Astrocyte of the hippocampus (primary cell): ENCODE results near the gene RBKS.

Experiments
- DNase-seq: peaks from one replicate; pipeline ENCODE4 v3.0.0; 2011; ENCODE audit warnings: low read depth, low spot score

The RBKS gene

GRCh38 chr2:27799646-27800010 is 90.6 kb downstream of the RBKS start:
- no peak for DNase-seq

GRCh38 chr2:27798948-27799645 is 91.1 kb downstream of the RBKS start:
- peak; percentile 99 for DNase-seq

GRCh38 chr2:27798486-27798885 is 91.7 kb downstream of the RBKS start:
- DNase-seq, result no peak

GRCh38 chr2:27797841-27798240 is 92.3 kb downstream of the RBKS start:
- DNase-seq, result no peak

- DNase-seq, result no peak
These were observed 93.1 kb downstream of the RBKS start for GRCh38 chr2:27796791-27797765.

GRCh38 chr2:27795868-27796277 is 94.3 kb downstream of the RBKS start:
- DNase-seq, result no peak

- no peak for DNase-seq
These were observed 94.9 kb downstream of the RBKS start for GRCh38 chr2:27795093-27795834.

GRCh38 chr2:27792759-27793158 is 97.4 kb downstream of the RBKS start:
- no peak for DNase-seq

- DNase-seq, result no peak
These were observed 99.4 kb downstream of the RBKS start for GRCh38 chr2:27790796-27791195.

GRCh38 chr2:27782701-27783100 is 107.5 kb downstream of the RBKS start:
- DNase-seq, result no peak

GRCh38 chr2:27781496-27781895 is 108.7 kb downstream of the RBKS start:
- no peak for DNase-seq

- no peak for DNase-seq
These were observed 110.7 kb downstream of the RBKS start for GRCh38 chr2:27779417-27780055.

GRCh38 chr2:27776696-27777095 is 113.5 kb downstream of the RBKS start:
- DNase-seq, result no peak

GRCh38 chr2:27776097-27776496 is 114.1 kb downstream of the RBKS start:
- DNase-seq, result peak; percentile 61

- no peak for DNase-seq
These were observed 116.2 kb downstream of the RBKS start for GRCh38 chr2:27773959-27774358.

GRCh38 chr2:27772804-27773203 is 117.4 kb downstream of the RBKS start:
- no peak for DNase-seq

GRCh38 chr2:27771548-27772335 is 118.4 kb downstream of the RBKS start, which contains the start of gene MRPL33:
MRPL33 (plus strand) TSS chr2:27771719; CDS start chr2:27771778, 59 bp downstream.
- peak; percentile 97 for DNase-seq

GRCh38 chr2:27771202-27771547 is 119.0 kb downstream of the RBKS start:
- DNase-seq, result no peak

GRCh38 chr2:27766287-27766661 is 123.9 kb downstream of the RBKS start:
- no peak for DNase-seq

GRCh38 chr2:27765621-27766286 is 124.4 kb downstream of the RBKS start:
- DNase-seq, result peak; percentile 66
